Breast epithelium (tissue), 3 donors: Measurements from ENCODE around the gene ST6GALNAC3.

ENCODE experiments used
- CTCF ChIP-seq, 3 donors: fragments of 450-650 bp; IDR thresholded peaks; one replicate each; pipeline ENCODE4 v1.5.1; 2016 to 2017; ENCODE audit warnings: antibody characterized with exemption in 3 of 3, mild to moderate bottlenecking in 3 of 3, moderate library complexity in 3 of 3
- POLR2A ChIP-seq: fragments of 450-650 bp; IDR thresholded peaks from one replicate; pipeline ENCODE4 v1.6.1; 2016; ENCODE audit warnings: antibody characterized with exemption, mild to moderate bottlenecking, moderate library complexity
- POLR2AphosphoS5 ChIP-seq, 3 donors: sonication (generic); formaldehyde crosslinking; IDR thresholded peaks; one replicate each; pipeline ENCODE4 v1.6.1; 2017; ENCODE audit warnings: antibody characterized with exemption in 3 of 3

GRCh38 chr1:76340056-76340455 lies 265.5 kb downstream of the ST6GALNAC3 start:
- TF ChIP-seq CTCF (IDR thresholded peaks at IDR 0.05): no peak
- no peak for TF ChIP-seq POLR2A
- no peak for TF ChIP-seq POLR2AphosphoS5 (IDR thresholded peaks at IDR 0.05)
